ENCODE measurements around the gene OR1F1.
"Not testable (repeated sequence)": the region's sequence is repeated elsewhere in the genome, so short reads cannot be mapped to it uniquely, and the experiment has no call there.

Gene OR1F1

DNA sequence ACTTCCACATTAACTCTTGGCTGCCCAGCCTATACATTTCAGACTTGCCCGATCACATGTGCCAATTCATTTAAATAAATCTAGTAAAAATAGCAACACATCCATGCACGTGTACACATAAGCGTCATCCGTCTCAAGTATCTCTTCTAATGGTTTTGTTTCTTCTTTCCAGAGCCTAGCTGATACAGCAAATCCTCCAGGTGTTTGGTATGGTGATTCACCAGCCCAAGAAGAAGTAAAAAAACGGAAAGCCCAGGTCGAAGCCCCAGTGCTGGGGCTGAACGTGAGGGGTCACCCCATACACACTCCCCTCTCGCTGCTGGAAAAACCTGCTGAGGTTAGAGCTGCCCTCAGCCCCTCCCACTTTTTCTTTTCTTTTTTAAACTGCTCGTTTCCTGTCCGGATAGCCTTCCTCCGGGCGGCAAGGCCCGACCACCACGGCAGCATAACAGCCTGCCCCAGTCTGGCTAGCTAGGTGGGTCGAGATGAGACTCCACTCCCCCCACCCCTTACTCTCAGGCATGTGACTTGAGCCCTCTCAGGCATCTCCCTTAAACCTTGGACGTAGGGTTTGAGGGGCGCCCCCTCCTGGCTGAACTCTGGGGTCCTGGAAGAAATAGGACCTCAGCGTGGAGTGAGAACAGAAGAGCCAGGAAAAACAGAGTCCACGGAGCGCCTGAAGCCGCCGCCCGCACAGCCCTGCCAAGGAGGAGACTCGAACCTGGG is 13.9 kb upstream of the OR1F1 start:
- no peak for DNase-seq (ENCODE audit: low read depth)

DNA sequence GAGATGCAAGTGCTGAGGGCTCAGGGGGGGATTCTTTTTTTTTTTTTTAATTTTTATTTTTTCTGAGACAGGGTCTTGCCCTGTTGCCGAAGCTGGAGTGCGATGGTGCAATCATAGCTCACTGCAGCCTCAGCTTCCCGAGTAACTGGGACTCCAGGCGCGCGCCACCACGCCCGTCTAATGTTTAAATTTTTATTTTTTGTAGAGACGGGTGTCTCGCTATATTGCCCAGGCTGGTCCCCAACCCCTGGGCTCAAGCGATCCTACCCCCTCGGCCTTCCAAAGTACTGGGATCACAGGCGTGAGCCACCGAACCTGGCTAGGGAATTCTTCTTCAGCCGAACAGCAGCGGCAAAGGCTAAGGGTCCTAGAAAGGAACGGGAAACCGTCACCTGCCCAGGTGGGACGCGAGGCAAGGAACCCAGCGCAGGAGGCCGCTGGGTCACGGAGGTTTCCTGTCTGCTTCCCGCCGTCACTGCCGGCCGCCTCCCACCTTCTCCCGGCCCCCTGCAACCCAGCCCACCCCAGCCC is 13.3 kb upstream of the OR1F1 start:
- DNase-seq (ENCODE audit: low read depth), result no peak

DNA sequence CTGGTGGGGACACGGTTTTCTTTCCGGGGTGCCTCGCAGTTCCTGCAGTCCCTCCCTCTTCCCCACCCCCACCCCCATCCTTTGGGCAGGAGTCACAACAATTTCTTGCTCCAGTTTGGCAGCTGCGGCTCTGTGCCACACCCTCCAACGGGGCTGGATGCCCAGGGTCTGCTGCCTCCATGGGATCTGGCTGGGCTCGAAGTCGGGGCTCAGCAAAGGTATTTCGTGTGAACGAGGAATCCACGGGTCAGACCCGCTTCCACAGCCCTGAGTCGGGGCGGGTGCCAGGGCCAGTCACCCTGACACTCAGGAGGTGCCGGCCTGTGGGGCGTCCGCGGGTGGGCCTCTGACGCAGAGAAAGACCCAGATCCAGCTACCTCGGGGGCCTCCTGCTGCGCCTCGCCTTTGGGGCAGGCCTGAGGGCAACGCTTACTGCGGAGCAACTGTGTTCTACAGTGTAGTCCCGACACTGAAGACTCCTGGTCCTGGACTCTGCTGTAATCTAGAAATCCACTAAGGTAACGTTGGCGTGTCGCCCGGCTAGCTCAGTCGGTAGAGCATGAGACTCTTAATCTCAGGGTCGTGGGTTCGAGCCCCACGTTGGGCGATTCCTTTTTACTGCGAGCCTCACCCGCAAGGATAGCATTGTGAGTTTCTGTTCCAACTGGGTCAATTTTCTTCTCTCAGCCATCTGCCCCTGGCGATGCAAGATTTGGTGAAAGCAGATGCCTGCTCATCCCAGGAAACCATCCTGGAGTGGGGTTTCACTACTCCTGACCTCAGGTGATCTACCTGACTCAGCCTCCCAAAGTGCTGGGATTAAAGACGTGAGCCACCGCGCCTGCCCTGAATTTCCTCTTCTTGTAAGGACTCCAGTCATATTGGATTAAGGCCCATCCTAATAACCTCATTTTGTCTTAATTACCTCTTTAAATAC is 12.6 kb upstream of the OR1F1 start:
- DNase-seq (ENCODE audit: low read depth), result no peak

DNA sequence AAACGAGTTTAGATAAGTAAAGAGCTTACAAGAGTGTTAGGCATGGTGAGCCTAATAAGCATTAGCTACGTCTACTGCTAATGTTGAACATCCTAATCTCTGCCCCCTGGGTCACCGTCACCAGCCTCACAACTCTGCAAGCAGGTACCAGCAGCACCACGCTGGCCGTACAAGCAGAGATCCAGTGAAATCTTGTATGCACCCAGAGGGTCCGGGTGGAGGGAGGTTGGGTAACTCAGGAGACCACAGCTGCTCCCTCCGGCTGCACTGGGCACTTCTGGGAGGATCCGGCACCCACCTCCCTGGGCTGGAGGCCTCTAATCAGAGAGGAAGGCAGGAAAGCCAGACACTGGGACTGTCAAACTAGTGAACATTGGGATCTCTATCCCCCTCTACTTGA is 8.4 kb upstream of the OR1F1 start:
- no peak for DNase-seq (ENCODE audit: low read depth)

DNA sequence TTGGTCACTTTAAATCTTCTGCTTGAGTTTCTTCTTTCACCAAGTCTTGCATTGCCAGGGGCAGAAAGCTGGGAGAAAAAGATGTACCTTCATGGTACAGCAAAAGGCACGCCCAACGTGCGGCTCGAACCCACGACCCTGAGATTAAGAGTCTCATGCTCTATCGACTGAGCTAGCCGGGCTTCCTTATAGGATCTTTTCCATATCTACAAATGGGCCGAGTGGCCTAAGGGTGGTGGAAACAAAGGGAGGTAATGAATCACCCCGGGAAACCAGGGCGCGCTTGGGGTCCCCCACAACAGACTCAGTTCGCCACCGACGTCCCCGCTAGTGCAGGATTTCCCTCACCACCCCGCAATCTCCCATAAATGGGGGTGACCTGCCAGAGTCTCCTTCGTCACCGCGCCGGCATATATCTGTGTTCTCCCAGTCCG is 7.5 kb upstream of the OR1F1 start:
- no peak for DNase-seq (ENCODE audit: low read depth)

DNA sequence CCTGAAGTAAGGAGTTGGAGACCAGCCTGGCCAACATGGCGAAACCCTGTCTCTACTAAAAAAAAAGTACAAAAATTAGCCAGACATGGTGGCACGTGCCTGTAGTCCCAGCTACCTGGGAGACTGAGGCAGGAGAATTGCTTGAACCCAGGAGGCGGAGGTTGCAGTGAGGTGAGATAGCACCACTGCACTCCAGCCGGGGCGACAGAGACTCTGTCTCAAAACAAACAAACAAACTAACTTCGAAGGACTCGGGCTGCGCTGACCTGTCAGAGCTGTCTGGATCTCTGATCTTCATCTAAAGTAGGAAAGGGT is 5.8 kb upstream of the OR1F1 start:
- not testable (repeated sequence) for DNase-seq (ENCODE audit: low read depth)

DNA sequence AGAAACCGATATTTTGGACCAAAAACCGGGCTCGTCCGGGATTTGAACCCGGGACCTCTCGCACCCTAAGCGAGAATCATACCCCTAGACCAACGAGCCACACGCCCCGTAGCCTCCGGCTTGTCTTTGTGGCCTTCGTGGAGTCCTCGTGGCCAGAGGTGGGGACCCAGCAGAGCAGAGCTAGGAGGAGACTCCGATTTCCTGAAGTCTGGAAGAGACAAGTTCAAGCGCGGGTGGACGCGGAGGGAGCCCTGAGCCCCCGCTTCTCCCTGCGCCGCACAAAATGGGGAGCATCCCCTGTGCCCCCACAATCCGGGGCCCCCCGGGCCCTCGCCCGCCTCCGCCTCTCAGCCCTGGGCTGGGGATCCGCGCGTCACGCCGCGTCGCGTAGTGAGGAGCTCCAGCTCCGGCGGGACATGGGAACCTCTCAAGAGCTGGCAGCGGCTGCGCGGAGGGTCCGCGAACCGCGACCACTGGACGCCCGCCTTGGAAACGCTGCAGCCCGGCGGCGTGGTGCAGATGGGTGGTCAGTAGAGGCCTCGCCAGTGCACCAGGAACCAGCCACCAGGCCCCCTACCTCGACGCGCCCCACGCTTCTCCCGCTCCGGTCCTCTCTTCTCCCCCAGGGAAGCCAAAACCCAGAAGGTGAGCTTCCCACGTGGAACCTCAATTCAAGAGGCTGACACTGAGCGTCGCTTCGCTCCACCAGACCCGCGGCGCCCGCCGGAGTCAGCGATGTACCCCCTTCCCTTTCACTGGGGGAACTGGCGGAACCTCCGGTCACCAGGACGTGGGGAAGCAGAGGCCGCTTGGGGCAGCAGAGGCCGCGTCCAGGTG is 5.2 kb upstream of the OR1F1 start:
- no peak for DNase-seq (ENCODE audit: low read depth)

DNA sequence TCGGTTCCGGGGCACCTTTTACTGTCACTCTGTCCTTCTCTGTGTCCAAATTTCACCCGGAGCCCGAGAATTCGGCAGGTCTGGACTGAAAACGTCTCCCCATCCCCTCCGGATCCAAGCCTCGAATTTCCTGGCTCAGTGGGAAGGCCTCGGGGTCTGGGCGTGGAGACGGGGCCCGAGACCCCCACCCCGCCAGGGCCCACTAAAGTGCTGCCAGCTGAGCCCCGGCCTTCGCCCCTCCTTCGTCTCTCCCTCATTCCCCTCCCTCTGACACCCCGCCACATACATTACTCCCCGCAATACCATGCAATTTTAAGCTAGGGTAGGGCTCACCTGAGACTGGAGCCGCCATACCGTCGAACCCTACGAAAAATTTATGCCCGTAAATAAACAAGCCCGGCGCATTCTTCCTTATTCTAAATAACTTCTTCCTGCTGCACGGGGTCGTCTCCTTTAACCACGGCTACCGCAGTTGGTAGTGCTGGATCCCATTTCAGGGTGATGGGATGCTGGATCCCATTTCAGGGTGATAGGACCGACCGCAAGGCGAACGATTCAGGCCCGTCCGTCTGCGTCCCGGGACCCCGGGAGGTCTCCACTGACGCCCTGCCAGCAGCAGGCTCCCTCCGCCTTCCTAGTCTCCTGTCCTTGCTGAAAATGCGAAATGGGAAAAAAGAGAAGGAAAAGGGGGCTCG is 4.4 kb upstream of the OR1F1 start:
- DNase-seq (ENCODE audit: low read depth), result no peak

DNA sequence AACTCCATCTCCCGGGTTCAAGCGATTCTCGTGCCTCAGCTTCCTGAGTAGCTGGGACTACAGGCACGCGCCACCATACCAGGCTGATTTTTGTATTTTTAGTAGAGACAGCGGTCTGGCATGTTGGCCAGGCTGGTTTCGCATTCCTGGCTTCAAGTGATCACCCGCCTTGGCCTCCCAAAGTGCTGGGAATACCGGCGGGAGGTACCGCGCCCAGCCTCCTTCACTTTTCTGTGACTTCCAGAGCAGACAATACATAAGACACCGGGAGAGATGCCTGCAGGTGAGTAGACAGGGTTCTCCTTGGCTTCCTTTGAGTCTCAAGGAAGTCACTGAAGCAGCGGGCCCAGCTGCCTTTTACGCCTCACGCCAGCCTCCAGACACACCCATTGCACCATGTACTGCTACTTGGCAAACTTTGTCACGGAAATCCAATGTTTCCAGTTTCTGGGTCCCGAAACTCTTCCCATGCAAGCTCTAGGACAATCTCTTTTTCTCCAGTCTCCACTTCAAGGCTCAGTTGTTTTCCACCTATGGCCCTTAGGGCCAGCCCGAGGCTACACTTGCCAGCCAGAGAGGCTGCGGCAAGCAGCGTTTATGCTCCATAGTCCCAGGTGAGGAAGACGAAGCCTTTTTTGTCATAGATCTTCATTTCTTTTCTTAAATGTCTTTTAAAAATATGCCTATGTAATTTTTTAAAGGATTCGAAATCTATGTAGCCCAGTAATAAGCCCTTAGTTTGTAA is 886 bp upstream of the OR1F1 start:
- no peak for DNase-seq (ENCODE audit: low read depth)

DNA sequence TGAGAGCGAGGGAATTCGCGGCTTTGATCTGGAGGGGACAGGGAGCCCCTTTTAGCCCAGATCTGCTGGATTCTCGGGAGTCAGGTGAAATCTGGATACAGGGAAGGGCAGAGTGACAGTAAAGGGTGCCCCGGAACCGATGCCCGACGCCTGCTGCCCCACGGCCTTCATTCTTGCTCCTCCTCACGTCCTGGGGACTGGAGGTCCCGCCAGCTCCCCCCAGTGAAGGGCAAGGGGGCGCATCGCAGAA is 596 bp downstream of the OR1F1 start:
- no peak for DNase-seq (ENCODE audit: low read depth)

DNA sequence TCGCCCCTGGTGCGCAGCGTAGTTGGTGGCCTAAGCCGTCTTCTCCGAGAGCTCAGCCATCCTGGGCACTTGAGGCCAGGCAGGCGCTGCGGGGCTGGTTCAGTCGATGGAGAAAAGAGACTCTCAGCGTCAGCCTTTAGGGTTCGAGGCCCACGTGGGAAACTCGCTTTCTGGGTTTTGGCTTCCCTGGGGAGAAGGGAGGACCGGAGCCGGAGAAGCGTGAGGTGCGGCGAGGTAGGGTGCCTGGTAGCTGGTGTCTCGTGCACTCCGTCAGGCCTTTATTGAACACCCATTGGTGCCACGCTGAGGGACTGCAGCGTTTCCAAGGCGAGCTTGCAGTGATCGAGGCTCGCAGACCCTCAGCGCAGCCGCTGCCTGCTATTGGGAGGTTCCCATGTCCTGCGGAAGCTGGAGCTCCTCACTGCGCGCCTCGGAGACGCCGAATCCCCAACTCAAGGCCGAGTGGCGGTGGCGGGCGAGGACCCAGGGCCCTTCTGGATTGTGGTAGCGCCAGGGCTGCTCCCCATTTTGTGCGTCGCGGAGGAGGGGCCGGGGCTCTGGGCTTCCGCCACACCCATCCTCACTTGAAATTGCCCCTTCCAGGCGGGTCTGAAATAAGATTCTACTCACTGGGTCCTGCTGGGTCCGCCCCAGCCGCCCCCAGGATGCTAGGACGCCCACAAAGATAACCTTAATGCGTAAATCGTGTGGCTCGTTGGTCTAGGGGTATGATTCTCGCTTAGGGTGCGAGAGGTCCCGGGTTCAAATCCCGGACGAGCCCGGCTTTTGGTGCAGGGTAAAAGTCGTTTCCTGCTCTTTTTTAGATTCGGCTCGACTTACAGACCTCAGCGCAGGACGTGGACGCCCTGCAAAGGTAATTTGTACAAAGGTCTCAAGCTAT is 1.2 kb downstream of the OR1F1 start:
- DNase-seq (ENCODE audit: low read depth), result no peak

DNA sequence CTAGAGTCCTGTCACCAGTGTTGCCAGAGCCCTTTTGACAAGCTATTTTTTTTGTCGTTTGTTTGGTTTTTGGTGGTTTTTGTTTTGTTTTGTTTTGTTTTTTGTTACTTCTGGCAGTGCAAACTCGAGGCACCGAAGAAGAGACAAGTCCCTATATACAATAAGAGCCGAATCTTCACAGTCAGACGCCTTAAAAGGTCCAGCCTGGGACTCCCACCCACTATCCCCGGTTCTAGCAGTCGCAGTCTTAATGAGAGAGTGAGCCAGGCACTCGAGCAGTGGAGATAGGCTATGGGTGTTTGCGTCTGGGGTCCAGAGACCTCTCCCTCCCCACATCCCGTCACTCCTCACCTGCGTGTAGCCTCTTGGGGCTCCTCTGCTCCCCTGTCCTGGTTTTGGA is 1.9 kb downstream of the OR1F1 start:
- no peak for DNase-seq (ENCODE audit: low read depth)

DNA sequence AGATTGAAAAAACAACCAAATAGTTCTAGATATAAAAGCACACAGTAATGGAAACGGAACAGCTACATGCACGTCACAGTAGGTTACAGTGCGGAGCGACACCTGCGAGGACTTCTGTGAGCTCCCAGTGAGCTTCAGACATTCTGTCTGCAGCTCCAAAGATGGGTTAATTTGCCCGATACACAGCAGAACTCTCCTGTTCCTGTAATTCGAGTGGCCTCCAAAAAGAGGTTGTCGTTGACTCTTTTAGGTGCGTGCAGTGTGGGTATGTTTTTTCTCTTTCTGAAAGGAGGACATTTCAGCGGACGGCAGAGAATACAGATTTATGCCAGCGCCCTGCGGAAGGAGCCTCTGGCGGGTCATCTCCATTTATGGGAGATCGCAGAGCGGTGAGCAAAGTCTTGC is 2.9 kb downstream of the OR1F1 start:
- DNase-seq (ENCODE audit: low read depth), result no peak

DNA sequence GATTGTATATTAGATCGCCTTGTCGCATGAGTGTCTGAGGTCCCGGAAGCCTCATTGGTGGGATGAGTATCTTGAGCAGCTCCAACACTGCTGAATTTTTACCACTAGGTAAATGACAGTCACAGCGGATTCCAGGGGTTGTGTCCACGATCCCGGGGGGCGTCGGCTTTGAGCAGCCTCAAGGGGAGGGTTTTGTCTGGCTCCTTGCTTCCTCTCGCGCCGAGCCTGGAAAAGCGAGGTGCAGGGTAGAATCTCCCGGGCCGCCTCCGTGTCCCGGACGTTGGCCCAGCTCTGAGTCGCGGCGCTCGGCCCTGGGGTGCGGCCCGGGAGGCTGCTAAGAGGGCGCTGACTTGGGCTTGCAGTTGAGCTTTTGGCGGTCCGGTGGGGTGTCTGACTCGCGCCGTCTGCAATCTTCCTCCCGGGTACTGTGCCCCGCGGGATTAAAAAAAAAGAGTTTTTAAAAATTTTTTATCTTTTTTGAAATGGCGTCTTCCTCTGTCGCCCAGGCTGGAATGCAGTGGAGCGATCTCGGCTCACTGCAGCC is 4.5 kb downstream of the OR1F1 start:
- DNase-seq (ENCODE audit: low read depth), result no peak

DNA sequence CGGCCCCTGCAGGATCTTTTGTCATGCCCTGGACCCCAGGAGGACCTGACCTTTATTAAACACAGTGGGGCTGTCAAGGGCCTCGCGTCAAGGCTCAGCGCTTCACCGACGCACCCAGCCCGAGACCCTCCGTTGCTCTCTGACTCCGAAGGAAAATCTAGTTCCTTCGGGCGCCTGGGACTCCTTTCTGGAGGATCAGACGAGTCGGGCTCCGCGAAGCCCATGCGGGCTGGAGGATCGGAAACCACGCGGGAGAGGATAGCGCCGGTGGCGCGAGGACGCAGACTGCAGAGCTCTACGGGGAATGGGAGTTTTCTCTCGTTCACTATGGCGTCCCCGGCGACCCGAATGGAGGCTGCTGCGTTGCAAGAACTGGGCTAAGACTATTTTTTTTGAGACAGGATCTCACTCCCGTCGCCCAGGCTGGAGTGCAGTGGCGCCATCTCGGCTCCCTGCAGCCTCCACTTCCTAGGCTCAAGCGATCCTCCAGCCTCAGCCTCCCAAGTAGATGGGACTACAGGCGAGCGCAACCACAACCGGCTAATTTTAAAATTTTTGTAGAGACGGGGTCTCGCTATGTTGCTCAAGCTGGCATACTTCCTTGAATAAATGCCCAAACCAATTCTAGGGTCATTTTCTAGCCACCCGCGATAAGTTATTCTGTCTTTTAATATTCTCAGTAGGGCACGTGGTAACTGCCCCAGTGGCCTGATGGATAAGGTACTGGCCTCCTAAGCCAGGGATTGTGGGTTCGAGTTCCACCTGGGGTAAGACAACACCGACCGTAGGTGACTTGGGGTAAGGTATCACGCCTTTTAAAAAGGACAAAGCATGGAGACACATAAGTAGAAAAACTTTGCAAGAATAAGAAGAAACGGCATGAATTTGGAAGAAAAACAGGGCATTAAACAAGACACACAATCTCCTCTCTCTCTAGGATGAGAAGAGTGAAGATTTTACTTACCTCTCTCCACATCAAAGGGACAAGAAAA is 5.5 kb downstream of the OR1F1 start:
- DNase-seq (ENCODE audit: low read depth), result no peak

DNA sequence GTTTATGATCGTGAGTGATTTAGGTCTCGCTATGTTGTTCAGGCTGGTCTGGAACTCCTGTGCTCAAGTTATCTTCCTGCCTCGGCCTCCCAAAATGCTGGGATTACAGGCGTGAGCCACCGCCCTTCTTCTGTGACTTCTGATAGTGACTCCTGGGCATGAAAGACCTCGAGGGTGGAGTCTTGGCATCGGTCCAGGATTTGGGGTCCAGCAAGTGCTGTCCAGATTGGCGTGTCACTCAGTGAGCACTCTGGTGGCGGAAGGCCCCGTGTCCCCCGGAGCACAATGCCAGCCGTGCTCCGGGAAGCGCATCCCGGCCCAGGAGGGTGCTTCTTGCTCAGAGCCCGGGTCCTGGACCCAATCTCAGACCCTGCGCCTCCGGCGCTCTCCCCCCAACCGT is 6.8 kb downstream of the OR1F1 start:
- DNase-seq (ENCODE audit: low read depth), result no peak

DNA sequence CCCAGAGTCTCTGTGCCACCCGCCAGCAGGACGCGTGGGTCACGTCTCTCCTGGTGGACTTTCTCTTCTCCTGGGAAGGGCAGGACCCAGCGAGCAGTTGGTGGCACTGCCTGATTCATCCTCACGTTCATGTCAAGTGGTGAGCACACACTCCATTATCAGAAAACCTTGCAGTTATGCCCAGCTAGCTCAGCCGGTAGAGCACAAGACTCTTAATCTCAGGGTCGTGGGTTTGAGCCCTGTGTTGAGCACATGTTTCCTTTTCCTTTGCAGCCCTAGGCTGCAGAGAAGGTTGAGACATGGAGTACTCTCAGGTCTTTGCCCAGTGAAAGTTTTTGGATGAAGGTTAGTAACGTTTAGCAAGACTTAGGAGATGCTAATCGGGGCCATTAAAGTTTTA is 8.0 kb downstream of the OR1F1 start:
- no peak for DNase-seq (ENCODE audit: low read depth)

DNA sequence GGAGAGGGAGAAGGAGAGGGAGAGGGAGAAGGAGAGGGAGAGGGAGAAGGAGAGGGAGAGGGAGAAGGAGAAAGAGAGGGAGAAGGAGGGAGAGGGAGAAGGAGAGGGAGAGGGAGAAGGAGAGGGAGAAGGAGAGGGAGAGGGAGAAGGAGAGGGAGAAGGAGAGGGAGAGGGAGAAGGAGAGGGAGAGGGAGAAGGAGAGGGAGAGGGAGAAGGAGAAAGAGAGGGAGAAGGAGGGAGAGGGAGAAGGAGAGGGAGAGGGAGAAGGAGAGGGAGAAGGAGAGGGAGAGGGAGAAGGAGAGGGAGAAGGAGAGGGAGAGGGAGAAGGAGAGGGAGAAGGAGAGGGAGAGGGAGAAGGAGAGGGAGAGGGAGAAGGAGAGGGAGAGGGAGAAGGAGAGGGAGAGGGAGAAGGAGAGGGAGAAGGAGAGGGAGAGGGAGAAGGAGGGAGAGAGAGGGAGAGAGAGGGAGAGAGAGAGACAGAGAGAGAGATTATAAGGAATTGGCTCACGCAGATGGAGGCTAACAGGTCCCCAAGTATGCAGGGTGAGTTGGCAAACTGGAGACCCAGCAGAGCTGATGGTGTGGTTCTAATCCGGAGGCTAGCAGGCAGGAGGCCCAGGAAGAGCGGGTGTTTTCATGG is 9.8 kb downstream of the OR1F1 start:
- DNase-seq (ENCODE audit: low read depth), result not testable (repeated sequence)

All from GM04503 (cell line).